HG02840 (cell line): ENCODE measurements around the gene ZNF804A.
"Not testable (repeated sequence)": the region's sequence is repeated elsewhere in the genome, so short reads cannot be mapped to it uniquely, and the experiment has no call there.

Experiments used
- ATAC-seq: cut with Tn5 transposase; IDR thresholded peaks from one replicate; pipeline ENCODE4 v1.9.1; 2021; ENCODE audit warnings: mild to moderate bottlenecking, moderate library complexity, moderate number of reproducible peaks; ENCODE audit not compliant: unreplicated experiment, low FRiP score

ZNF804A gene

DNA sequence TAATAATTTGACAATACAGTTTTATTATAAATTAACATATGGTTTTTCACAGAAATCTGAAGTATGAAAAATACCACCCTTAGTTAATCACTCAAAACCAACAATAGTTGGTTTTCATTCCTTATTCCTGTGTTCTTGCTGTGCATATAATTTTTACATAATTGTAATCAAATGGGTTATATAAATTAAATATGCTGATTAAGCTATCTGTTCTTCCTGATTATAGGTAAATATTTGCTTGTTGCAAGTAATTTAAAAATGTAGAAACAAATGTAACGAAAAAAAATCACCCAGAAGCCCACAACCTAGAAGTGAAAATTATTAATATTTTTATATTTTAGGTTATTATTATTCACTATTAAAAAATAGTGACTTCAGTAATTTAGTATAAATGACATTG is 98.3 kb downstream of the ZNF804A start:
- ATAC-seq, result no peak

DNA sequence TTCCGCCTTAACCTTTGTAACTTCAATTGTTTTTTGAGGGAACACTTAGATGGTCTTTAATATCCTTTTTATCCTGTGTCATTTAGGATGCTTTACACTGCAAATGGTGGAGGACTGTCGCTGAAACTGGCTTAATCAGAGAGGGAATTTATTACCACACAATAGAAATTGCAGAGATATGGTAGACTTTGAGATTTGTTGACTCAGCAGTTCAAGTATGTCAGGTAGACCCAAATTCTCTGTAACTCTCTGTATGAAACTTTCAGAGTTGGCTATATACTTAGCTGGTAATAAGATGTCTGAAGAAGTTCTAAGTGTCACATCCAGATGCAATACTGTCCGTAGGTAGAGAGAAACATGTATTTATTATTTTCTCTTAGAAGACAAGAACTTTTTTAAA is 100.1 kb downstream of the ZNF804A start:
- ATAC-seq, result no peak

DNA sequence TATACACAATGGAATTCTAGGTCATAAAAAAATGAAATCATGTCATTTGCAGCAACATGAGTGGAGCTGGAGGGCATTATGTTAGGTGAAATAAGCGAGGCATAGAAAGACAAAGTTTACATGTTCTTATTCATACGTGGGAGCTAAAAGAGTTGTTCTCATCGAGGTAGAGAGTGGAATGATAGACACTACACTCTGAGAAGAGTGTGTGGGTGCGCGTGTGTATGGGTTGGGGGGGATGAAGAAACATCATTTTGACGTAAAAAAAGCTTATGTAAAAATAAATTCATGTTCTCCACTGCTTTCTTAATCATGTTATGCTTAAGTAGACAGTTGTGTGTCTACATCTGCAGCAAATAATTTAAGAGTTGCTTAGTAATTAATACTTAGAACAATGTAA is 123.6 kb downstream of the ZNF804A start:
- ATAC-seq, result no peak

DNA sequence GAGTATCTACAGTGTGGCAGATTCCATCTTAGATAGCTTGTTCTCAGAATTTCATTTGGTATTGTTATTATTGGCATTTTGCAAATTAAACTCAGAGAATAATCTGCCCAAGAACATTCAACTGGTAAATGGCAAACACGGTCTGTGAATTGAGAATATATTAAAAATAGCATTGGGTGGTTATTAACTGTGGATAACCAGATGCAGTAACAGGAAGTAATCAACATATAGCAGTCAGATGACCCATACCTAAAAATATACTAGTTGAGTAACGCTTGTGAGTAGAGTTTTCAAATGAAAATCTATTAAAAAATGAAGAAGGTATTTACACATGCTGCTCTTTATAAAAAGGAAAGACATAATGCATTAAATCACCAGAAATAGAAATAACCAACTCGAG is 129.5 kb downstream of the ZNF804A start:
- no peak for ATAC-seq

DNA sequence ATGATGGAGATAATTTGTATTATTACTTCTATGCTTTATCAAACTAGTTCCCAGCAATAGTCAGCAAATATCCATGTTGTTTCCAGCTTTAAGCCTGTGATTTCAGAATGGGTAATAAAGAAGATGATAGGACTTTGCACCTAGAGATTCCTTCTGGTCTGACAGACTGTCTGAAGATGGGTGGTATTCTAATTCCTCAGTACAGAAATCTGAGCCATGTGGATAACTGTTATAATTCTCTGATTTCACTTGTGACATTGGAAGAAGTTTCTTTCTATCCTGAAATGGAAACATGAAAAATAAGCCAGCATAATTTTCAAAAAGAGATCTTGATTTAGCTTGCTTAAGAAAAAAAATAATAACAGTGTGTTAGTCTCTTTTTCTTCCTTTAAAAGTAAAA is 130.1 kb downstream of the ZNF804A start:
- ATAC-seq, result no peak

DNA sequence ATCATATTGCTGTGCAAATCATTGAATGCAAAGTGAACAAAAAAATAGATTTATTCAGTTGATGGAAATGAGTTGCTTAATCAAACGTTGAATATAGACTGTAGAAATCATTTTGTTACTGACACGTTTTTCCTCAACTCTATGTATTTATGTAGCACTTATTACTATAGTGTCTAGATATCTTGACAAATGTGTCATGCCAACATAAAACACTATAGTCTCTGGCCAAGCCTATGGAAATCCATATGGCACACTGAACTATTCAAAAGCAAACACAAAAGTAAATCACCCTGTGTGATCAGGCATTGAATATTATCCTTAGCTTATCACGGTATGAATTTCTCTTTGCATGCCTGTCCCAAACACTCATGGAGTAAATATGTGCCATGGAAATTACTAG is 131.3 kb downstream of the ZNF804A start:
- ATAC-seq, result no peak

DNA sequence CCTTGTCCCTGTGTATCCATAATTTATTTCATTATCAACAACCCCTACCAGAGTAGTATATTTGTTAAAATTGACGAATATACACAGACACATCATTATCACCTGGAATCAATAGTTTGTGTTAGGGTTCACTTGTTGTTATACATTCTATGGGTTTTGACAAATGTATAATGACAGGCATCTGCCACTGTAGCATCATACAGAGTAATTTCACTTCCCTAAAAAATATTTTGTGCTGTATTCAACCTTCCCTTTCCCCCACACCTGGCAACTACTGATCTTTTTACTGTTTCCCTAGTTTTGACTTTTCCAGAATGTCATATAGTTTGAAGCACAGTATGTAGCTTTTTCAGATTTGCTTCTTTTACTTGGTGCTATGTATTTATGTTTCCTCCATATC is 132.0 kb downstream of the ZNF804A start:
- peak; percentile 81 for ATAC-seq

DNA sequence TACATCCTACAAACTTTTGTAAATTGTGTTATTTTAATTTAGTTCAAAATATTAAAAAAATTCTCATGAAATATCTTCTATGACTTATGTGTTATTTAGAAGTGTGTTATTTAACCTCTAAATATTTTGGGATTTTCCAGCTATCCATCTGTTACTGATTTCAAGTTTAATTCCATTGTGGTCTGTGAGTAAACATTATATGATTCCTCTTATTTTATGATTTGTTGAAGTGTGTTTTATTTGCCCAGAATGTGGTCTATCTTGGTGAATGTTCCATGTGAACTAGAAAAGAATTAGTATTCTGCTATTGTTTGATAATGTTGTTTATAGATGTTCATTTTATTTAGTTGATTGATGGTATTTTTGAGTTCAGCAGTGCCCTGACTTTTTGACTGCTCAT is 136.0 kb downstream of the ZNF804A start:
- ATAC-seq, result no peak

DNA sequence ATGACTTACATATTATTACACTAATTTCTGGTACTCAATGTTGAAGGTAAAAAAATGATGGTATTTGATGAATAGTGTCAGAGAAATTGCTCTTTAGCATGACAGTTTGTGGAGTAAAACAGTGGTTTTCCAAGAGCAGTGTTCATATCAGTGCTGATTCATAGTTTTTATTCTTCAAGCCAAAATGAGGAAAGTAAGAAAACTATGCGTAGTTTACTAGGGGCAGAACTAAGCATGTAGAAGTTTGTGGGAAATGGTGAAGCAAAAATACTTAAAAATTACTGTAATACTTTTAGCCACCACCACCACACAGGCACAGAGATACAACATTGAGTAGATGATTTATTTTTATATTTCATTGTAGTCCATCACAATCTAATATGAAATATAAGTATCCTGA is 137.3 kb downstream of the ZNF804A start:
- ATAC-seq, result no peak

DNA sequence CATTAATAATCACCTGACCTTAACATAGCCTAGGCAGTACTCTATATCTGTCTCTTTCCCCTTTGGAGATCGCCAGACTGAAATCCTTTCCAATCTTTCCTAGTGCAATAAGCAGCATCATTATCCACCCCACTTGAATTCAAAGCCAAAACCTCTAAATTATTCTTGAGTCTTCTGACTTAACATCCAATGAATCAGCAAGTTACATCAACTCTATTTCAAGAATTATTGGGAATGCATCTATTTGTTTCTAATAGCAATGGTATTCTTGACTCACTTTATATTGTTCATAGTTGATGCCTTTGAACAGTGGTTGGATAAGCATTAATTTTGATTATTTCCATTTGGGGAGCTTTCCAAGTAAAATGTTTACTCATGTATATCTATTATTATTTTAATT is 144.8 kb downstream of the ZNF804A start:
- ATAC-seq, result no peak

DNA sequence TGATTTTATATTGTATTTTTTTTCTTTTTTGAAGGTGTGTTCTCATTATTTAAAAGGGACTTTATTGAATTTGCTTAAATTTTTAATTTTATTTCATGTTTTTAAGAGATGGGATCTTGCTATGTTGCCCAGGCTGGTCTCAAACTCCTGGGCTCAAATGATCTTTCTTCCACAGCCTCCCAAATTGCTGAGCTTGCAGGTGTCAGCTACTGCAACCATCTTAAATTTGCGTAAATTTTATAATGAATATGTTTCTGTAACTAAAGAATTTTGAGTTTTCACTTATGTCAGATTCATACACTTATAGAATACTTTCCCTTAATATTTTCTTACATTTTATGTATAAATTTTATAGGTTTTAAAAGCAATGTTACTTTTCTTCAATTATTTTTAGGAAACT is 157.8 kb downstream of the ZNF804A start:
- ATAC-seq, result no peak

DNA sequence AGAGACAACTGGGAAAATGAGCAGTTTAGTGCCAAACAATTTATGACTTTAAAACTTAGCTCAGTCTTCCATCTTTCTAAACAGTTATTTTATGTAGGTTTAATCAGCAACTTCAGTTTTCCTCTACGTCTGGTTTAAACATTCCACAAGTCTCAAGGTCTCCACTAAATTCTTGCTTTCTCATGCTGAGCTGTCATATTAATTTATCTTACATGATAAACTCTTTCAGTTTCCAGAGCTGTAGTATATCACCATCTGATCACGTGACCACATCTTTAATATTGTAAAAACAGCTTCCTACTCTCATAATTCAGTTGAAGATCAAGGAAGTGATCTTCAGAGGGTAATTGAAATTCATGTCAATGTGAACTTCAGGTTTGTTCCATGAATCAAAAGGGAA is 158.6 kb downstream of the ZNF804A start:
- ATAC-seq, result no peak

DNA sequence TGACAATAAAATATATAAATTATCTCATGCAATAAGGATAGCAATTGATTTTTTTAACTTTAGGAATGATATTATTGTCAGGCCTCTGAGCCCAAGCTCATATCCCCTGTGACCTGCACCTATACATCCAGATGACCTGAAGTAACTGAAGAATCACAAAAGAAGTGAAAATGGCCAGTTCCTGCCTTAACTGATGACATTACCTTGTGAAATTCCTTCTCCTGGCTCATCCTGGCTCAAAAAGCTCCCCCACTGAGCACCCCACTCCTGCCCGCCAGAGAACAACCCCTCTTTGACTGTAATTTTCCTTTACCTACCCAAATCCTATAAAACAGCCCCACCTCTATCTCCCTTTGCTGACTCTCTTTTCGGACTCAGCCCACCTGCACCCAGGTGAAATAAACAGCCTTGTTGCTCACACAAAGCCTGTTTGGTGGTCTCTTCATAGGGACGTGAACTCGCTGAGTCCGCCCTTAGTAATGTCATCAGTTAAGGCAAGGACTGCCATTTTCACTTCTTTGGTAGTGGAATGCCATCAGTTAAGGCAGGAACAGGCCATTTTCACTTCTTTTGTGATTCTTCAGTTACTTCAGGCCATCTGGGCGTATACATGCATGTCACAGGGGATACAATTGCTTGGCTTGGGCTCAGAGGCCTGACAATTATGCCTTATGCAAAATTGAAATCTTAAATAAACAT is 161.4 kb downstream of the ZNF804A start:
- not testable (repeated sequence) for ATAC-seq

DNA sequence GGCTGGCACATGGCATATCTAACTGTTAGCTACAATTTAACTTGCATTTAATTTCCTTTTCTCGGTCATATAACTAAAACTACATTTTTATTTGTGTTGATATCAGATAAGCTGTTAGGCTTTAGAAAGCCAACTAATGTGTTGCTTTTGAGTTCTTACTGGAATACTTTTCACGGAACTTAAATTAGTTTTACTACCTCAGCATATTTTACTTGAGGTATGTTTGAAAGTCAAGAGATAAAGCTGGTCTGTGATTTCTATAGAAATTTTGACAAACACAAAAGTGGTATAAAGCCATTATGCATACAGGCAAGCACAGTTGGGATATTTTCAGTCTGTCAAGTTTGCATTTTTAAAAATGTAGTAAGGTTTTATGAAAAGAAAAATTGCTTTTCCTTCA is 162.6 kb downstream of the ZNF804A start:
- no peak for ATAC-seq

DNA sequence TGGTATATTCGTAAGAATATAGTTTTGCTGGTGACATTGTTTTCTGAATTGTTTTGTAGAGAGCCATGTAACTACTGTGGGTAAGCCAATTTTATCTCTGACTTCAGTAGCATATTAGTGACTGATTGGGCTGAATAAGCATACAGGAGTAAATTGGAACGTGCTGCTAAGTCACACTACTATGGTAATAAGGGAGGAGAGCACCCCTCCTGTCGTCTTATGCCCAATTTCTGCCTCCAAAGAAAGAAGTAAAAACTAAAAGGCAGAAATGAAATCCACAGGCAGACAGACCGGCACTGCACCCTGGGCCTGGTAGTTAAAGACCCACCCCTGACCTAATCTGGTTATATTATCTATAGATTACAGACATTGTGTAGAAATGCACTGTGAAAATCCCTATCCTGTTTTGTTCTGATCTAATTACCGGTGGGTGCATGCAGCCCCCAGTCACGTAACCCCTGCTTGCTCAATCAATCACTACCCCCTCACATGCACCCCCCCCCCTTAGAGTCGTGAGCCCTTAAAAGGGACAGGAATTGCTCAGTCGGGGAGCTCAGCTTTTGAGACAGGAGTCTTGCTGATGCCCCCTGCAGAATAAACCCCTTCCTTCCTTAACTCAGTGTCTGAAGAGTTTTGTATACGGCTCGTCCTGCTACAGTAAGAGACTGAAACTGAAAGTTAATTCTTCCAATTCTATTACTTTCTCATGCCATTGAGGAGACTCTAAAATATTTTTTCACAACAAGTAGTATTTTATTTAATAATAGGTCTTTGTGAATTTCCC is 167.0 kb downstream of the ZNF804A start:
- no peak for ATAC-seq

DNA sequence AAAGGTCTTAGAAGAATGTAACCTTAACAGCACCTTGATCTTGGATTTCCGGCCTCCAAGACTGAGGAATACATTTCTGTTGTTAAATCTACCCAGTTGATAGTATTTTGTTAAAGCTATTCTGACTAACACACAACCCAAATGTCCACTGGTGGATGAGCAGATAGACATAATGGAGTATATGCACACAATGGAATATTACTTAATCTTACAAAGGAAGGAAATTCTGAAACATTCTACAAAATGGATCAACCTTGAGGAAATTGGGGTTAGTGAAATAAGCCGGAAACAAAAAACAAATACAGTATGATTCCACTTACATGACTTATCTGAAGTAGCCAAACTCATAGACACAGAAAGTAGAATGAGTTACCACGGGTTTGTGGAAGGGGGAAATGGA is 168.7 kb downstream of the ZNF804A start:
- no peak for ATAC-seq

DNA sequence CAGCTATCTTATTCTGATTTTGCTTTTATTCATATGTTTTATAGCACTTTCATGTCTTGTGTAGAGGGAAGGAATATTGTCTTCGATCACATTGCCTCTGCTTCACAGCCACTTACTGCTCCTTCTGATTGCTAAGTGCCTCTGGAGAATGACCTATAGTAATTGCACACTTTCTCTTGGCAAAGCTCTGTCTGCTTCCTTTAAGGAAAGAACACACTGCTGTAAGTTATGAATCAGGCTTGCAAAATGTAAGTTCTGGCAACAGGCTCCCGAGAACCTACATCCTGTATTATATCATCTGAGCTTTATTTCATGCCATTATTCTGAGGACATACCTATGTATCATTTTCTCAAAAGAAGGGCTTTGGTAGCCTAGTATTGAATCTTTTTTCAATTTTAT is 170.7 kb downstream of the ZNF804A start:
- ATAC-seq, result no peak

DNA sequence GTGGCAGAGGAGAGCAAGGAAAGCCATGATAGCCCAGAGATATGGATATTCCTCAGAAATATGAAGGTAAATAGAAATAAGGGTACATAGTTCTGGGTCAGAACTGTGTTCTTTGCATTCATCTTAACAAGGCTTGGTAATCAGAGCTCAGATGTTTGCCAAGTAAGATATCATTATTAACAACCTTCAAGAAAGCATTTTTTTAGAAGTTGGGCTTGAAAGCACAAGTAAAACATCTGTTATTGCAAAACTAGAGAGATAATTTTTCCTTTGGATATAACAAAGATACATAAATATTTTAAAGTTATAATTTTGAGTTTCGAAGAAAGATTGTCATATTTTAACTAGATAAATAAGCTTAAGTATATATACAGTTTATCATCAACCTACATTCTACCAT is 171.4 kb downstream of the ZNF804A start:
- ATAC-seq, result no peak

DNA sequence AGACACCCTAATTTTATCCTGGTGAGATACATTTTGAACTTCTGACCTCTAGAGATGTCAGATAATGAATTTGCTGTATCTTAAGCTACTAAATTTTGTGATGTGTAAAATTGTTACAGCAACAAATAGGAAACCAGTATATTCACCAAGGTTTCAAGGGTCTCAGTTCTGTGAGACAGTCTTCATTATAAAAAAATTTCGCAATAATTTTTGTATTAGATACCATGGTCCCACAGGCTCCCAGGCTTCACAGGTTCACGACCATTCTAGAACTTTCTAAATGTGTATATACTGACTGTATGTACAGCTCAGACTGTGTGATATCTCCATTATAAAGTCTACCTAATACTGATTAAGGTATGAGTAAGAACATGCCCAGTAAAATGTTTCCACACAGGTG is 181.4 kb downstream of the ZNF804A start:
- ATAC-seq, result no peak

DNA sequence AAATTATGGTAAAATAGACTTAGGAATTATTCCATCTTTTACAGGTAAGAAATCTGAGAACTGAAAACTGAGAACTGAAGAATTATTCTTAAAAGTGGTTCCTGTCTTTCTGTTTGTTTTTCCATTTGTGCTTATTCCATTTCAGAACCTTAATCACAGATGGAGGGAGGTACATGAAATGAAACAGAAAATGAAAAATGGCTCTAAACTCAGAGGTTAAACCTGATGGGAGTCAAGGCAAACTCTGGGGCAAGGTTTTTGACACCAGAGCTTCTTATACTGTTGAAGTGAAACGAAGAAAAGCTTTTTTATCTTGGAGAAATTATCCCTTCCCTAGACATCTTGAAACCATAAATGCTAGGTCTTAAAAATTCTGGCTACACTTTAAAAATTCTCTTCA is 182.1 kb downstream of the ZNF804A start:
- ATAC-seq, result no peak

DNA sequence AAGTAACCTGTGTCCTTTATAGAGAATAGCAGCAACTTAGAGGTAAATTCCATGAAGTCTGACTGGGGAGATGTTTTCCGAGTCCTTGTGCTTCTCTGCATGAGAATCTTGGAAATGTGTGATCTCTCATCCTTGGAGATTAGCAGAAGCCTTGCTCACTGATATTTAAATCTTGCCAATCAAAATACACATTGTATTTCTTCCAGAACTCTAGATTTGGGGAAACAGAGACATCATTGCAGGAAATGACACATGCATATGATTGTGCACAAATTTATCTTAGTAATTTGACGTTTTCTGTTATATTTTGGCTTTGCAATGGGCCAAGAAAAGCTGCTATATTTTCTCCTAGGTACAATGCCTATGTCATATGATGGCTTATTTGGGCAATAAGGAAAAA is 182.6 kb downstream of the ZNF804A start:
- no peak for ATAC-seq

DNA sequence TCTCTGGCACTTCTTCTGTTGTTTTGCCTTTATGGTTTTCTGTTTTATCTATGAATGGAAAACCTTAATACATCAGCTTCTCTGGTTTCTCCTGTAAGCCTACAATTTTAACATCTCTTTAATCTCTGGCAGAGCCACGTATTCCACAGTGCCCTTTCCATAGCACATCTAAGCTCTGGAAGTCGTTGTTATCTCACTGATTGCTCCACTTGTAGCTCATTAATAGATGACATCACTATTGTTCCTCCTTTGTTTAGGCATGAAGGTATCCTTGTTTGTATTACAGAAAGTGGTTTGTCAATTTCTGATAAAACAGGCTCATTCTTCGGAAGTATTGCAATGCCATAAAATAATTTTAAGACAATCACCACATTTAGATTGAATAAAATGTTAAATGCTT is 185.2 kb downstream of the ZNF804A start:
- ATAC-seq, result no peak
